ENCODE data around the gene RIPK4.
"Not testable (repeated sequence)": the region's sequence is repeated elsewhere in the genome, so short reads cannot be mapped to it uniquely, and the experiment has no call there.

The RIPK4 gene

DNA sequence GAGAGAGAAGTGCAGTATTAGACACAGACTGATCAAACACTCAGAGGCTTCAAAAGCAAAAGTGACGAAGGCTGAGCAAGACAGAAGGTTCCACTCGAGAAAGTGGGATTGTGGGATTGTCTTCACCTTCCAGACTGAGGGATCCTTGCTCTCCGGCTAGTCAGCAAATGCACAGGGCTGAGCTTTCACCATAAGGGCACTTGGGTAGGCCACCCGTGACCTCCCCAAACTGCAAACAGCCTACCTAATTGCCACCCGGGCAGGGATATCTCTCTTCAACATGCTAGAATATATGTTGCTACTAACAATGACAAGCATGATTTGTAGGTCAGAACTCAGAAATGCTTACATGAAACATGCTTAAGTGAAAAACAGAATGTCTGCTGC is 35.3 kb upstream of the RIPK4 start:
- Mint-ChIP-seq H3K9me3 (peaks cover 6 to 7% of the 10 kb centered on the region in 2 donors), H3K4me1 (no peaks in the 10 kb centered on the region), H3K36me3 (peaks cover 51 to 64% of the 10 kb centered on the region in 2 donors), H3K4me3 (no peak overlapping the region), H3K27me3 (no peaks in the 10 kb centered on the region), H3K27ac (no peak overlapping the region)
- no peak for ATAC-seq (replicated peaks)
- DNase-seq = no peak

DNA sequence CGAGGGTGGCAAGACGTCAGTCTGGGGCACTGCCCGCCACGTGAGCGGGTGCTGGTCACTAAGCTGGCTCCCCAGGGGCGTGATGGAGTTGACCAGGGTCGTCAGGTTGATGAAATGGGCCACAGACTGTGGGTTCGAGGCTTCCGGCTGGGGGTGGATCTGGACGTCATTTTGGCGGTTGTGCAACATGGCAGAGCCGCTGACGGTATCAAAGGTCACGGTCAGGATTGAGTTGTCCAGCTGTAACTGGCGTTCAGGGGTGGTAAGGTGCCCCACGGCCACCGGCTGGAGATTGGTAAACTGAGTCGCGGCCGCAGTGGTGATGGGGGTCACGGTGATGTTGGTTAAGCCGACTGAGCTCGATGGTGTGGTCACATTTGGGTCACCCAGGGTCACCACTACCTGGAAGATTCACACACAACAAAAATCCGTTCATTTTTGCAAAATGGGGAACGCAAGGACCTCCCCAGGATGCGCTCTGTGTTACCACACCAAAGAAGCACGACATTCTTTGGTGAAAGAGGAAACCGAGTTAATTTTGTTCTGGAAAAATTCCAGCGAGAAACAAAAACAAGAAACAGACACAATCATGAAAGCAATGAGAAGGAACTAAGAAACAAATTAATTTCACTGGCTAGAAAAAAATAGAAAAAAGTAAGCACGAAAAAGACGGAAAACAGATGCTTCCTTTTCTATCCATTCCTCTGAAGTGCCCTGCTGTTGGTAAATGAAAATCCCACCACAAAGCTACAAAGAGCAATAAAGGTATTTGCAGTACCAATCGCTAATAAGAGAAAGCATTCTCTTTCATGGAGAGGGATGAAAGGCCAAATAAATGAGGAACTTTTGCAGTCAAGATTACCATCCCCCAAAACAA is 34.7 kb upstream of the RIPK4 start:
- H3K27ac Mint-ChIP-seq = no peak overlapping the region
- H3K4me3 Mint-ChIP-seq = no peak overlapping the region

DNA sequence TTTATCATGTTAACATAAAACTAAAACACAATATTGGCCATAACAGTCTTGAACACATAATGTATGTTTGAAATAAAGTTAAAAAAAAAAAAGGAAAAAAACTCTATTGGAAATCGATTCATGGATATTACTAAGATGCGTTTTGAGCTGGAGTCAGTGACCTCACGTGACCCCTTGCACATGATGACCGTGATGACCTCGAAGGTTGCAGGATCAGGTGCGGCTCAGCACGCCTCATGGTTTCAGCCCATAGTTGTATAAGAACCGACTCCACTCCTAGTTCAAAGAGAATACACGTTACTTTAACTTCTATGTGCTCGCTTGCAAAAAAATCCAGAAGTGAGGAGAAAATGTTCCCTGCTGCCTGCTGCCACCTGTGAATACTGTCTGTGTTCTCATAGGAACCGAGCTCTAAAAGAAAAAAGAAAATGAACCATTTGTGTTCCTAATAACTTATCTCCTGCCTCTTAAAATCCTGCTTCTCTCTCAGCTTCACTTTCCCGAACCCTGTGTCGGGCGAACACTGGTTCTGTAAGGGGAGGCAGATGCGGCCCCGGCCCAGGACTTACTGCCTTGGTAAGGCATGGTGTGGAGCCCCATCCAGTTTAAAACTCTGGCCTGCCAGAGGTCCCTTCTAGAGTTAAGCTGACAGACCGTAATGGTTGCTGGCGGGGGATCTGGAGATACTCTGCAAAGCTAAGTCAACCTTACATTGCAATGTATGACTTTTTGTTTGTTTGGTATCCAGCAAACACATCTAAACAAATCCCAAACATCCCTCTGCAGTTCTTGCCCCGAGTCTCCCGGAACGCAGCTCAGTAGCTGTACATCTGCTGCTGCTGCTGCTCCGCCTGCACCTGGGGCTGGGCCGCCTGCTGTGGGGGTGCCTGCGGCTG is 33.8 kb upstream of the RIPK4 start:
- DNase-seq (no peak), ATAC-seq (replicated peaks) (no peak)
- H3K27me3 Mint-ChIP-seq = no peaks in the 10 kb centered on the region
- H3K4me1 Mint-ChIP-seq = no peaks in the 10 kb centered on the region
- no peak overlapping the region for H3K4me3 Mint-ChIP-seq
- H3K27ac Mint-ChIP-seq = no peak overlapping the region
- peaks cover 0 to under 1% of the 10 kb centered on the region in 2 donors for H3K9me3 Mint-ChIP-seq
- peaks cover 49 to 58% of the 10 kb centered on the region in 2 donors for H3K36me3 Mint-ChIP-seq

More for the DNA sequence above, 34.7 kb upstream of the RIPK4 start:
- Mint-ChIP-seq H3K27me3 (no peaks in the 10 kb centered on the region), H3K4me1 (no peaks in the 10 kb centered on the region), H3K9me3 (peaks cover 1 to 2% of the 10 kb centered on the region in 2 donors), H3K36me3 (peaks cover 47 to 58% of the 10 kb centered on the region in 2 donors)
- no peak for DNase-seq
- no peak for ATAC-seq (replicated peaks)

DNA sequence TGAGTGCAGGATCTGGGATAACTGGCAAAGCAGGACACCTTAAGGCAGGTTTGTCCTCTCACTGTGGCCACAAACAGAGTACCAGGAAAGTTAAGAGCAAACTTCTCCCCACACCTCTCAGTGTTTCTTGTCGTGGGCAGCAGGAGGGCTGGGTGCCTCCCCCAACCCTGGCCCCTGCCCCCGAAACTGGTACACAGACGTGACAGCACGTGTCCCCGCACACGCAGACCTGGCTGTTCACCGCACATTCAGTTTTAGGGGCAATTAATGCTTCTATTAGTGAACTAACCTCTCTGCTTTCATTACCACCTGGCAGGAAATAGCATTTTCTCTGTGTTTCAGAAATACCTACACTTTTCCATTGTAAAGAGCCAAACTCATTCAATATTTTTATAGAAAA is 32.9 kb upstream of the RIPK4 start:
- Mint-ChIP-seq H3K4me3 (no peak overlapping the region), H3K9me3 (no peaks in the 10 kb centered on the region), H3K27me3 (no peaks in the 10 kb centered on the region), H3K27ac (no peak overlapping the region), H3K36me3 (peaks cover 42 to 56% of the 10 kb centered on the region in 2 donors), H3K4me1 (no peaks in the 10 kb centered on the region)
- DNase-seq (no peak), ATAC-seq (replicated peaks) (no peak)

DNA sequence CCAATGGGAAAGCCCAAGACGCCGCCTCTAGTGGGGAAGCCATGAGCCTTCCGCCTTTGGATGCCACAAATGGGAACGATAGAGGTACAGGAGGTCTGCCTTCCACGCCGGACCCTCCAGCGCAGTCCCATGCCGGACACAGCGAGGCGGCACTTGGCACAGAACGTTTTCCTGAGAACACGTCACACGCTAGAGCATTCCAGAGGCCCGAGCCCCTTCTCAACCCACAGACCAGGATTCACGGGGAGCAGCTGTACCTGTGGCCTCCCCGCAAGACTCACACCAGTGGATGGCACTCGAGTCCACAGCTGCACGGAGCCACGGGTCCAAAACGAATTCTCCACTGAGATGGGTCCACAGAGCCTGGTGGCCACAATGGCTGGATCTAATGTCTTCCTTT is 31.5 kb upstream of the RIPK4 start:
- no peaks in the 10 kb centered on the region for H3K4me1 Mint-ChIP-seq
- ATAC-seq (replicated peaks) = no peak
- peaks cover 10 to 12% of the 10 kb centered on the region in 2 donors for H3K27me3 Mint-ChIP-seq

DNA sequence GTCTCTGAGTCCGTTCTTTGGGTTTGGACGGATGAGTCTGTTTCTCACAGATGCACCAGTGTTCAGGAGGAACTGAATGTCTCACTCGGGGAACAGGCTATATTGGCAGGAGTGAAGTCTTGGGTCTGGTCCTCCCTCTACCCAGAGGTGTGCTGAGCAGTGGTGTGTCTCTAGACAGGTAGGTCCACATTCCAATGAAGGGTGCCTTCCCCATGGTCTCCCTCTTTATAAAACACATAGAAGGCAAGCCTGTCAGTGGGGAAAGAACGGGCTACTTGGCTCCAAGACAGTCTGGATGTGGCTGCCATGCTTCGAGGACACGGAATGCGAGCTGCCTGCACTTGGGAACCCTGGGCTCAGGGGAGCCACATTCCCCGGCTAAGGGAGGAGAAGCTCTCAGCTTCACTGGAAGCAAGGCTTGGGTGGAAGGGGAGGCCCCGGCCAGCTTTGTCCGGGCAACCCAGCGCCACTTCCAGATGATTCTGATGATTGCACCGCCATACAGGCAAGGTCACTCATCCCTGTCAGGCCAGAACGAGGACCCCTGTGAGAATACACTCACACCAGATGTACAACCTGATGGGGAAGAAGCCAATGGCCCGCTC is 29.7 kb upstream of the RIPK4 start:
- Mint-ChIP-seq H3K9me3 (peaks cover 15 to 18% of the 10 kb centered on the region in 2 donors), H3K4me3 (no peak overlapping the region), H3K27ac (no peak overlapping the region), H3K27me3 (peaks cover 14 to 27% of the 10 kb centered on the region in 2 donors), H3K36me3 (peaks cover 31 to 49% of the 10 kb centered on the region in 2 donors), H3K4me1 (no peaks in the 10 kb centered on the region)
- DNase-seq (no peak), ATAC-seq (replicated peaks) (no peak)

More for the DNA sequence above, 31.5 kb upstream of the RIPK4 start:
- peak overlapping the region; percentile 62 for H3K27ac Mint-ChIP-seq
- DNase-seq = no peak
- H3K9me3 Mint-ChIP-seq = peaks cover 5 to 6% of the 10 kb centered on the region in 2 donors
- no peak overlapping the region for H3K4me3 Mint-ChIP-seq
- H3K36me3 Mint-ChIP-seq = peaks cover 41 to 58% of the 10 kb centered on the region in 2 donors

DNA sequence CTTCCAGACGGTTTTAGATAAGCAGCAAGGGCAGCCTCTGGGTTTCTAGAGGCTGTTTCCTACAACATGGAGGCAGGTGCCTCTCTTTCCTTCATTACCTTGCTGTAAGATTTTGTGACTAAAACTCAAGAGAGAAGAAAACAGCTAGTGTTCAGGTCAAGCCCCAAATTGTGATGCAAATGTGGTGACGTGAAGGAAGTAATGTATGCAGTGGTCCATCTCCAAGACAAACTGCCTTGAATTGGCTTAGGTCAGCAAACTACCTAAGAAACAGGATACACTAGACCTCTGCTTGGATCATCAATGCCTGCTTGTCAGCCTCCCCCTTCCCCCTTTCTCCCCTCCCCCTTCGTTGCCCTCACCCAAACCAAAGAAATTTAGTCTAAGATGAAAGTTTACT is 28.9 kb upstream of the RIPK4 start:
- ATAC-seq (replicated peaks) = no peak
- Mint-ChIP-seq H3K27ac (no peak overlapping the region), H3K36me3 (peaks cover 26 to 41% of the 10 kb centered on the region in 2 donors), H3K9me3 (peaks cover 18 to 21% of the 10 kb centered on the region in 2 donors), H3K4me1 (no peaks in the 10 kb centered on the region), H3K4me3 (no peak overlapping the region), H3K27me3 (peaks cover 18 to 34% of the 10 kb centered on the region in 2 donors)
- no peak for DNase-seq

DNA sequence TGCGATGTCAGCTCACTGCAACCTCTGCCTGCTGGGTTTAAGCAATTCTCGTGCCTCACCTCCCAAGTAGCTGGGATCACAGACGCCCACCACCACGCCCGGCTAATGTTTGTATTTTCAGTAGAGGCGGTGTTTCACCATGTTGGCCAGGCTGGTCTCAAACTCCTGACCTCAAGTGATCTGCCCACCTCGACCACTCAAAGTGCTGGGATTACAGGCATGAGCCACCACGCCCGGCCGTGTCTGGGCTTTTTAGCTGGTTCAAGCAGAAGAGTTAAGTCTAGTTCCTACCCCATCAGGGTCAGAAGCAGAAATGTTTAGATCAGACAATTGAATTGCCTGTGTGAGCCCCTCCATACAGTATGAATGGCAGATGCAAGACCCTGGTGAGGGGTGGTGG is 27.7 kb upstream of the RIPK4 start:
- H3K4me3 Mint-ChIP-seq = no peak overlapping the region
- no peak for DNase-seq
- ATAC-seq (replicated peaks) = no peak
- peaks cover 25 to 33% of the 10 kb centered on the region in 2 donors for H3K36me3 Mint-ChIP-seq
- H3K27me3 Mint-ChIP-seq = peaks cover 22 to 41% of the 10 kb centered on the region in 2 donors
- H3K4me1 Mint-ChIP-seq = no peaks in the 10 kb centered on the region
- H3K9me3 Mint-ChIP-seq = peaks cover 18 to 21% of the 10 kb centered on the region in 2 donors
- H3K27ac Mint-ChIP-seq = peak overlapping the region; percentile 63

DNA sequence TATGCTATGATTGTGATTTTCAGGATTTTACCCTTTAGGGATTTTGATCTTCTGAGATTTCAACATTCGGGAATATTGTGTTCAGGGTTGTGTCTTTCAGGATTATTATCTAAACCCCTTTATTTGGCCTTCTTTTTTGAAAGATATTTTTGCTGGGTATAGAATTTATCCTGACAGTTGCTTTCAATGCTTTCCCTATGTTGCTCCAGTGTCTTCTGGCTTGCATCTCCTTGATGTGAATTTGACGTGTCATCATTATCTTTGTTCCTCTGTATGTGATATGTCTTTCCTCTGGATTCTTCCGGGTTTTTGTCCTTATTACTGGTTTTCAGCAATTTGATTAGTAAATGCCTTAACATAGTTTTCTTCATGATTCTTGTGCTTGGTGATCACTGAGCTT is 25.9 kb upstream of the RIPK4 start:
- no peak for DNase-seq
- H3K27me3 Mint-ChIP-seq = peaks cover 22 to 46% of the 10 kb centered on the region in 2 donors
- H3K27ac Mint-ChIP-seq = no peak overlapping the region
- no peak for ATAC-seq (replicated peaks)
- H3K4me1 Mint-ChIP-seq = no peaks in the 10 kb centered on the region
- H3K36me3 Mint-ChIP-seq = peaks cover 11 to 19% of the 10 kb centered on the region in 2 donors
- peaks cover 18 to 21% of the 10 kb centered on the region in 2 donors for H3K9me3 Mint-ChIP-seq
- no peak overlapping the region for H3K4me3 Mint-ChIP-seq

DNA sequence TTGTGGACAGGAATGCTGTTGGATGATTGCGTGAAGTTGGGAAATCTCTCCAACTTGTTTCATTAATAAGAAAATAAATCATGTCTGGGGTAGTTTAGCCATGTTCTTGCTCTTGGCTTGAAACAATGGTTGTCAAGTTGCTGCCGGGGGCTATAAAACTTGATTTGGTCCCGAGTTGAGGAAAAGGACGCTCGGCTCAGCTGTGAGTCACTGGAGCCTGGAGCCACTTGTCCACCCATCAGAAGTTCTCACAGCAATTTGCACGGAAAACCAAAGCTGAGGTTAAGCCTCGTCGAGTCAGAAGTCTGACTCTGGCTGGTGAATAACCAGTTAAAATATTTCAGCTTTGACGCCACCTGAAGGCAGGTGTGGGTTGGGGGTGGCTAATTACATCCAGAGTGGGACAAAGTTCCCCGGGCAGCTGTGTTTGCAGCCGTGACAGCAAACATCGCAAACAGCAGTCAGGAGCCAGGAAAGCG is 19.7 kb upstream of the RIPK4 start:
- no peak for DNase-seq
- no peak for ATAC-seq (replicated peaks)
- H3K27me3 Mint-ChIP-seq = peaks cover 33 to 63% of the 10 kb centered on the region in 2 donors
- peaks cover 0 to 2% of the 10 kb centered on the region in 2 donors for H3K36me3 Mint-ChIP-seq
- peaks cover 3% of the 10 kb centered on the region in 2 donors for H3K9me3 Mint-ChIP-seq
- H3K27ac Mint-ChIP-seq = no peak overlapping the region
- no peak overlapping the region for H3K4me3 Mint-ChIP-seq
- H3K4me1 Mint-ChIP-seq = peaks cover 0 to 2% of the 10 kb centered on the region in 2 donors

DNA sequence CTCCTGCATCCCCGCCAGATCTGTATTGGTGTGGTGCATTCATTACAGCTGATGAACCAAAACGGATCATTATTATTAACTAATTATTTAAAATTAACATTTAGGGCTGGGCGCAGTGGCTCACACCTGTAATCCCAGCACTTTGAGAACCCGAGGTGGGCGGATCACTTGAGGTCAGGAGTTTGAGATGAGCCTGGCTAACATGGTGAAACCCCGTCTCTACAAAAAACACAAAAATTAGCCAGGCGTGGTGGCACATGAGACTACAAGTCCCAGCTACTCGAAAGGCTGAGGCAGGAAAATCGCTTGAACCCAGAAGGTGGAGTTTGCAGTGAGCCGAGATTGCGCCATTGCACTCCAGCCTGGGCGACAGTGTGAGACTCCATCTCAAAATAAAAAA is 18.4 kb upstream of the RIPK4 start:
- H3K4me1 Mint-ChIP-seq; H3K36me3 Mint-ChIP-seq; DNase-seq; H3K27ac Mint-ChIP-seq; H3K4me3 Mint-ChIP-seq; H3K9me3 Mint-ChIP-seq; ATAC-seq (replicated peaks): not testable (repeated sequence)
- H3K27me3 Mint-ChIP-seq = peaks cover 36 to 67% of the 10 kb centered on the region in 2 donors

DNA sequence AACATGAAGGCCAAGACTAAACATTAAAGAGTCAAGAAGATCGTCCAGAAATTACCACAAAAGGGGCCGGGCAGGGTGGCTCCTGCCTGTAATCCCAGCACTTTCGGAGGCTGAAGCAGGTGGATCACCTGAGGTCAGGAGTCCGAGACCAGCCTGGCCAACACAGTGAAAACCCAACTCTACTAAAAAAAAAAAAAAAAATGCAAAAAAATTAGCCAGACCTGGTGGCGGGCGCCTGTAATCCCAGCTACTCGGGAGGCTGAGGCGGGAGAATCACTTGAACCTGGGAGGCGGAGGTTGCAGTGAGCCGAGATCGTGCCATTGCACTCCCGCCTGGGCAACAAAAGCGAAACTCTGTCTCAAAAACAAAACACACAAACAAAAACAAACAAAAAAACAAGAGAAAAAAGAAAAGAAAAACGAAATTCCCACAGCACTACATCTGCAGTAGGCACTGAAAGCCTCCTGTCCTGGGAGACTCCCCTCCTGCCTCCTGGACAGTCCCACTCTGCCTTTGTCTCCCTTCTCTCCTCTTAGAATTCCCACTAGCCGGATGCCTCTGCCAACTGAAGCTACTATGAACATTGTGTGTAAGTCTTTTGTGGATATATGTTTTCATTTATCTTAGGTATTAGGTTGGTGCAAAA is 17.7 kb upstream of the RIPK4 start:
- Mint-ChIP-seq H3K9me3 (no peaks in the 10 kb centered on the region), H3K36me3 (no peaks in the 10 kb centered on the region), H3K4me3 (no peak overlapping the region), H3K4me1 (peaks cover 0 to 4% of the 10 kb centered on the region in 2 donors), H3K27ac (no peak overlapping the region), H3K27me3 (peaks cover 37 to 67% of the 10 kb centered on the region in 2 donors)
- DNase-seq = no peak
- no peak for ATAC-seq (replicated peaks)

DNA sequence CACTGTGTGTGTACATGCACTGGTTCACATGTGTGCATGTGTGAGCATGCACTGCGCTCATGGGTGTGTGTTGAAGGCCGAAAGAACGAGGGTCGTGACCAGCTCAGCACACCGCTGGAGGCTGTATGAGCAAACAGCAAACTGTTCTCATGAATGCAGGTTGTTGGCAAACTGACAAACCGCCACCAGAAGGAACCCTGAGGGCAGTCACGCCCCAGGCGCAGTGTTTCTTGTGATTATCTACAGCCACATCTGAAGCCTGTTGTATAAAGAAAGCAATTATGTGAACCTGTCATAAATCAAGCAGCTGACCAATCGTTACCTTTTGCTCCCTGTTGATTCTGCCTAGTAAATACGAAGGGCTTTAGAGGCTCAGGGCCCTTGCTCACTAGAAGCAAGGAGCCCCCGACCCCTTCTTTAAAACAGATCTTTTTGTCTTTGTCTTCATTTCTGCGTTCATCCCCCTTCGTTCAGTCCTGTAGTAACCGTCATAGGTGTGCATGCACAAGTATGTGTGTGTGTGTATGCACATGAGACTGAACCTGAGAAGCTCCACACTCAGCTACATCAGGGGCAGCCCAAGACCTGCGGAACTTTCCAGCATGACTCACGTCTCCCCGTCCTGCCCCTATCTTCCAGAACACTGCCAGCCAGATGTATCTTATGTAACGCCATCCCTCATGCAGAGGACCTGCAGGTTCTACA is 16.8 kb upstream of the RIPK4 start:
- H3K27ac Mint-ChIP-seq = no peak overlapping the region
- no peak overlapping the region for H3K4me3 Mint-ChIP-seq
- no peaks in the 10 kb centered on the region for H3K9me3 Mint-ChIP-seq
- H3K4me1 Mint-ChIP-seq = peaks cover under 1 to 4% of the 10 kb centered on the region in 2 donors
- no peaks in the 10 kb centered on the region for H3K36me3 Mint-ChIP-seq
- DNase-seq (no peak), ATAC-seq (replicated peaks) (peak in 1 of 2 donors; percentile 34)
- peaks cover 44 to 72% of the 10 kb centered on the region in 2 donors for H3K27me3 Mint-ChIP-seq
